Astrocyte of the cerebellum (primary cell): Measurements from ENCODE around the gene SLC9A9.

Source experiments
- DNase-seq: peaks from one replicate; pipeline ENCODE4 v3.0.0-alpha.2; 2011; ENCODE audit warnings: low read depth
- H3K4me3 ChIP-seq: 2 replicates; pipeline ENCODE4 v1.5.1; 2011; ENCODE audit warnings: mild to moderate bottlenecking, low read depth, low read length, moderate library complexity
- in situ Hi-C: cut with HindIII; loops from 2 replicates; pipeline ENCODE4 v1.10.0; 2017; ENCODE audit warnings: low sequenced_read_pairs
- TF ChIP-seq, protein P1 (sequence below): IDR thresholded peaks from 2 replicates; pipeline ENCODE4 v1.5.1; 2012; ENCODE audit warnings: low read length, low read depth, moderate library complexity, mild to moderate bottlenecking; ENCODE audit errors: missing control alignments

Gene SLC9A9

DNA sequence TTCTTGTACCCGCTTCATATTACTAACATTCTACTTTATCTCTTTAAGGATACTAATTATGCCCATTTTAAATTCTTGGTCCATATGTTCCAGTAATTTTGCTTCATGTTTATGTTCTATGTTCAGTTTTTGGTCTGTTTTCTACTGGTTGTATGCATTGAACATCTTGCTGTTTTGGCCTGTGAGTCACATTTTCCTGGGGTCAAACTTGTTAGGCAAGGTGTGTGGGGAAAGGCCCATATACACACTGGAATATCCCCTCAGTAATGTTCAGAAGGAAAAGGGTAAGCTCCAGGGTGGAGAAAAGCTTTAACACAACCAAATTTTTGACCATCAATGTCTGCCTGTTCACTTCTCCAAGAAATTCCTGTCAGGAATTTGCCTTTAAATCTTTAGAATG lies 337.7 kb downstream of the SLC9A9 start:
- no peak for DNase-seq
- in situ Hi-C loops = no loop called here

DNA sequence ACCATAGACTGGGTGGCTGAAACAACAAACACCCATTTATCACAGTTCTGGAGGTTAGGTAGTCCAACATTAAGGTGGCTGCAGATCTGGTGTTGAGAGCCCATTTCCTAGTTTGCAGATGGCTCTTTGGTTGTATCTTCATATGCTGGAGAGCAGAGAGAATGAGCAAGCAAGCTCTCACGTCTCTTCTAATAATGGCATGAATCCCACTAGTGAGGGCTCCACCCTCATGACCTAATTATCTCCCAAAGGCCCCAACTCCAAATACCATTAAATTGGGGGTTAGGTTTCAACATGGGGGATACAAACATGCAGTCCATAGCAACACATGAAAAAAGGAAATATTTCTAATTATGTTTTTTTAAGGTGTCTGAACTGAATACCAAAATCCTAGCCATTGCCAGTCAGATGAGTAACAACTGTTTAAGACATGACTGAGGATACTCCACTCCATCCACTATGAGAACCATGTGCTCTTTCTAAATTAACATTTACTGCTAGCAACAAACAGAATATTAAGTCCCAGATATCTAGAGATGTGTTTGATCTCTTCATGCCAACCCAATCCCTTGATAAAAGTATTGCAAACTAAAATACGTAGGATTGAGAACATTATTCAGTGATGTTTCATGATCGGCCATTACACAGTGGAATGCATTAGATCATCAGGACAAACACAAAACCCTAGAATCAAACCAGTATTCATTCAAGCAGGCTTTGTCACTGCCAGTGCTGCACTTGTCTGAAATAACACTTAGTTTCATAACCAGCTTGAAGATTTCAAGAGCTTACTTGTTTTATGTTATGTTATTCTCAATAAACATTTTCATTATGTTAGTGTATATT lies 340.3 kb downstream of the SLC9A9 start:
- TF ChIP-seq, protein P1, sequence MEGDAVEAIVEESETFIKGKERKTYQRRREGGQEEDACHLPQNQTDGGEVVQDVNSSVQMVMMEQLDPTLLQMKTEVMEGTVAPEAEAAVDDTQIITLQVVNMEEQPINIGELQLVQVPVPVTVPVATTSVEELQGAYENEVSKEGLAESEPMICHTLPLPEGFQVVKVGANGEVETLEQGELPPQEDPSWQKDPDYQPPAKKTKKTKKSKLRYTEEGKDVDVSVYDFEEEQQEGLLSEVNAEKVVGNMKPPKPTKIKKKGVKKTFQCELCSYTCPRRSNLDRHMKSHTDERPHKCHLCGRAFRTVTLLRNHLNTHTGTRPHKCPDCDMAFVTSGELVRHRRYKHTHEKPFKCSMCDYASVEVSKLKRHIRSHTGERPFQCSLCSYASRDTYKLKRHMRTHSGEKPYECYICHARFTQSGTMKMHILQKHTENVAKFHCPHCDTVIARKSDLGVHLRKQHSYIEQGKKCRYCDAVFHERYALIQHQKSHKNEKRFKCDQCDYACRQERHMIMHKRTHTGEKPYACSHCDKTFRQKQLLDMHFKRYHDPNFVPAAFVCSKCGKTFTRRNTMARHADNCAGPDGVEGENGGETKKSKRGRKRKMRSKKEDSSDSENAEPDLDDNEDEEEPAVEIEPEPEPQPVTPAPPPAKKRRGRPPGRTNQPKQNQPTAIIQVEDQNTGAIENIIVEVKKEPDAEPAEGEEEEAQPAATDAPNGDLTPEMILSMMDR = no peak
- peak; percentile 19 for DNase-seq
- no peak overlapping the region for H3K4me3 ChIP-seq
- in situ Hi-C loops = no loop called here

More for the DNA sequence above, 337.7 kb downstream of the SLC9A9 start:
- TF ChIP-seq, protein P1 = no peak
- no peak overlapping the region for H3K4me3 ChIP-seq

DNA sequence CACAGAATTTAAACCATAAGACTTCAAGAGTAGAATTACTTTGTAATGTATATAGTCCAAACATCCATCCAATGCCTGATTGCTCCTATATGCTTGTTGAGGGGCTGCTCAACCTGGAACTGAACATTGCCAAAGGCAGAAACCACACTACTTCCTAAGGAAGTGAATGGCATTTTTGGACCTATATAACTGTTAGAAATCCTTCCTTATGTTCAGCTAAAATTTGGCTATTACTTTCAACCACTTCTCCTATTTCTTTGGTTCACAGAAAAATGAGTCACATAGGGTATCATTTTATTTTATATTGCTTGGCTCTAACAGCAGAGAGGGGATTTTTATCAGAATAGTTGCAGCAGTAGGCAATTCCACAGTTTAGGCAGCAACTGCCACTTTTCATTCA lies 342.1 kb downstream of the SLC9A9 start:
- in situ Hi-C loops = no loop called here
- no peak overlapping the region for H3K4me3 ChIP-seq
- no peak for DNase-seq
- TF ChIP-seq, protein P1 = no peak

DNA sequence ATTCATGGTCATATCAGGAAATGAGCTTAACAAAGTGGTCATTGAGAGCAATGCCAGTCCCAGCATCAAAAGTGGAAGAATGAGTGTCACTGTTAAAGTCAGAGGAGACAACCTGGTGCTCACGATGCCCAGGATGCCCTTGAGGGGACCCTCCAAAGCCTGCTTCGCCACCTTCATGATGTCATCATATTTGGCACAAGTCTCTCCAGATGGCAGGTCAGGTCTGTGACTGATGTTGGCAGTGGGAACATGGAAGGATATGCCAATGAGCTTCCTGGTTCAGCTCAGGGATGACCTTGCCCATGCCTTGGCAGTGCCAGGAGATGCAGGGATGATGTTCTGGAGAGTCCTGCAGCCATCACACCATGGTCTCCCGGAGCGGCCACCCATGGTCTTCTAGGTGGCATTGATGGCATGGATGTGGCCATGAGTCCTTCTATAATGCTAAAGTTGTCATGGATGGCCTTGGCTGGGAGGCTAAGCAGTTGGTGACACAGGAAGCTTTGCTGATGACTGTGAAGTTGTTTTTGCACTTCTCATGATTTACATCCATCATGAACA lies 344.9 kb downstream of the SLC9A9 start:
- DNase-seq = no peak
- TF ChIP-seq, protein P1 = no peak
- no peak overlapping the region for H3K4me3 ChIP-seq
- in situ Hi-C loops = no loop called here

DNA sequence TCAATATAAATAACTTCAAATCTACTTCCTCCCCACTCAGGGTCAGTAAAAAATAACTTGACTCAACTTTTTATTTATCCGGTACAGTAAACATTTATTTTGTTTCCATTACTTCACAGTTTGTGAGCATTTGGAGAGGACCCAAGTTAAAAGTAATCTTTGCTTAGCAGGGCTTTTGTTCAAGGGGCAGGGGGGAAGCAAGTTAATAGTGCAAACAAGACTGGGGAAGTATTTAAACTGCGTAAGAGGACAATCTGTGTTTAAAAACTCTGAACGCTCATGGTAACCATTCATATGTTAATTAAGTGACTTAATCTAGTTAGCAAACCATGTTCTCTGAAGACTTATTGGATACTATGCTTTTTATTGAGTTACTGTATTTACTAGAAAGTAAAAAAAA lies 346.2 kb downstream of the SLC9A9 start:
- TF ChIP-seq, protein P1 = no peak
- H3K4me3 ChIP-seq = no peak overlapping the region
- DNase-seq = no peak
- in situ Hi-C loops = no loop called here

DNA sequence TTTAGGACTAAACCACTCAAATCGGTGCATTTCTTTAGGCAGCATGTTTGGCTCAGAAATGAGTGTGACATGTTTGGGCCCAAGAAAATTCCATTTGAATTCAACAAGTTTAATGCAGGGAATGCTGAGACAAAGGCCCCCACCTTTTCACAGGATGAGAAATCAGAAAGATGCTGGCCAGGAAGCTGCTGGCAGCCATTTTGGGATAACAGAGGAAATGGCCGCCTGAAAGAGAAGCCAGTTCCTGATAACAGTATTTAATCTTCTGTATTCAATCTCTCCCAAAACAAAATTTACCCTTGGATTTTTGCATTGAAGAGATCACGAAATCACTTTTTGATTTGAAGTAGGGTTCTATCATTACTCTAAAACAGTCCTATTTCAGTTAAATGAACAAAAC lies 350.9 kb downstream of the SLC9A9 start:
- TF ChIP-seq, protein P1 = no peak
- no peak overlapping the region for H3K4me3 ChIP-seq
- in situ Hi-C loops = no loop called here
- DNase-seq = no peak
